ENCODE measurements around the gene NCDN.

The NCDN gene

GRCh38 chr1:35557611-35558373, at the start of gene NCDN:
TSS of gene NCDN (plus strand) at chr1:35557799. CDS start at chr1:35558191, 392 bp downstream.
- DNase-seq, result peak; percentile 93

- DNase-seq, result no peak
Observed at GRCh38 chr1:35507947-35508346, 49.7 kb upstream of the NCDN start.

GRCh38 chr1:35509558-35509957, 48.0 kb upstream of the NCDN start:
- DNase-seq, result no peak

- DNase-seq, result no peak
Observed at GRCh38 chr1:35511305-35511704, 46.3 kb upstream of the NCDN start.

- DNase-seq, result no peak
Observed at GRCh38 chr1:35518183-35518582, 39.4 kb upstream of the NCDN start.

GRCh38 chr1:35519432-35519831, 38.2 kb upstream of the NCDN start:
- DNase-seq, result no peak

GRCh38 chr1:35524106-35524505, 33.5 kb upstream of the NCDN start:
- DNase-seq, result no peak

- no peak for DNase-seq
Observed at GRCh38 chr1:35530168-35530567, 27.4 kb upstream of the NCDN start.

- DNase-seq, result no peak
Observed at GRCh38 chr1:35530946-35531345, 26.7 kb upstream of the NCDN start.

- DNase-seq, result no peak
Observed at GRCh38 chr1:35531368-35531767, 26.2 kb upstream of the NCDN start.

GRCh38 chr1:35532497-35533223, 24.9 kb upstream of the NCDN start:
- no peak for DNase-seq

- no peak for DNase-seq
Observed at GRCh38 chr1:35533586-35533985, 24.0 kb upstream of the NCDN start.

- DNase-seq, result no peak
Observed at GRCh38 chr1:35535243-35535642, 22.4 kb upstream of the NCDN start.

- DNase-seq, result no peak
Observed at GRCh38 chr1:35536556-35537162, 20.9 kb upstream of the NCDN start.

- DNase-seq, result no peak
Observed at GRCh38 chr1:35537806-35538205, 19.8 kb upstream of the NCDN start.

- peak; percentile 31 for DNase-seq
Observed at GRCh38 chr1:35539073-35539823, 18.4 kb upstream of the NCDN start.

GRCh38 chr1:35539824-35540261, 17.8 kb upstream of the NCDN start:
- no peak for DNase-seq

GRCh38 chr1:35544976-35545375, 12.6 kb upstream of the NCDN start:
- peak; percentile 55 for DNase-seq

GRCh38 chr1:35546614-35547013, 11.0 kb upstream of the NCDN start:
- DNase-seq, result no peak

GRCh38 chr1:35553851-35554250, 3.7 kb upstream of the NCDN start:
- DNase-seq, result no peak

GRCh38 chr1:35554266-35555211, 3.1 kb upstream of the NCDN start:
- DNase-seq, result no peak

GRCh38 chr1:35555212-35555584, 2.4 kb upstream of the NCDN start:
- no peak for DNase-seq

Data from activated CD4-positive, alpha-beta T cell treated with anti-CD3 and anti-CD28 coated beads, Interleukin-2, amount 50 U/mL, for 1 hour (primary cell).